Left hindlimb (tissue), 1 donor: Measurements from ENCODE around the gene ZNF664.

Experiments used
- DNase-seq: peaks from one replicate; pipeline ENCODE4 v3.0.0-alpha.2; 2018

The ZNF664 gene

GRCh38 chr12:124011435-124012115 is 38.6 kb downstream of the ZNF664 start:
- no peak for DNase-seq

- no peak for DNase-seq
These were observed 40.1 kb downstream of the ZNF664 start for GRCh38 chr12:124013073-124013472.

- no peak for DNase-seq
These were observed 42.8 kb downstream of the ZNF664 start for GRCh38 chr12:124015494-124016461.

GRCh38 chr12:124017064-124017463 is 44.0 kb downstream of the ZNF664 start:
- DNase-seq = no peak

GRCh38 chr12:124018539-124018938 is 45.5 kb downstream of the ZNF664 start:
- DNase-seq = no peak

- no peak for DNase-seq
These were observed 46.1 kb downstream of the ZNF664 start for GRCh38 chr12:124019115-124019514.

- DNase-seq = no peak
These were observed 47.5 kb downstream of the ZNF664 start for GRCh38 chr12:124020514-124020949.

- DNase-seq = no peak
These were observed 48.0 kb downstream of the ZNF664 start for GRCh38 chr12:124021007-124021406.

GRCh38 chr12:124022161-124022560 is 49.1 kb downstream of the ZNF664 start:
- no peak for DNase-seq

- no peak for DNase-seq
These were observed 51.3 kb downstream of the ZNF664 start for GRCh38 chr12:124024263-124024678.

GRCh38 chr12:124024776-124025175 is 51.8 kb downstream of the ZNF664 start:
- no peak for DNase-seq

- DNase-seq = no peak
These were observed 52.6 kb downstream of the ZNF664 start for GRCh38 chr12:124025661-124026060.

- DNase-seq = no peak
These were observed 54.0 kb downstream of the ZNF664 start for GRCh38 chr12:124026755-124027745.

GRCh38 chr12:124027753-124028554 is 54.9 kb downstream of the ZNF664 start:
- DNase-seq = no peak

GRCh38 chr12:124028555-124028925 is 55.5 kb downstream of the ZNF664 start:
- DNase-seq = no peak

GRCh38 chr12:124030008-124030407 is 57.0 kb downstream of the ZNF664 start:
- no peak for DNase-seq

GRCh38 chr12:124030510-124030909 is 57.5 kb downstream of the ZNF664 start:
- DNase-seq = no peak

- DNase-seq = no peak
These were observed 58.0 kb downstream of the ZNF664 start for GRCh38 chr12:124031058-124031457.

- DNase-seq = no peak
These were observed 59.4 kb downstream of the ZNF664 start for GRCh38 chr12:124032265-124032886.

GRCh38 chr12:124033859-124034258 is 60.8 kb downstream of the ZNF664 start:
- no peak for DNase-seq

GRCh38 chr12:124034297-124034696 is 61.3 kb downstream of the ZNF664 start:
- no peak for DNase-seq
